Chondrocyte (in vitro differentiated cells): ENCODE measurements around the gene SELENOH. TPM values are rescaled to one million over a fixed set of nuclear protein-coding genes. Genes with fewer than 3 reads are reported as not detected.

ENCODE experiments used
- DNase-seq: peaks from one replicate; pipeline ENCODE4 v3.0.0; 2021; ENCODE audit warnings: mixed read lengths, low spot score
- H3K27ac Mint-ChIP-seq: one replicate; pipeline ENCODE4 v1.8.0; 2021; ENCODE audit warnings: mild to moderate bottlenecking, moderate library complexity, mixed read lengths; ENCODE audit not compliant: unreplicated experiment
- H3K27me3 Mint-ChIP-seq: 2 replicates; pipeline ENCODE4 v1.8.0; 2021; ENCODE audit warnings: low read depth, mixed read lengths
- H3K36me3 Mint-ChIP-seq: 2 replicates; pipeline ENCODE4 v1.8.0; 2021; ENCODE audit warnings: low read depth, mixed read lengths
- H3K4me1 Mint-ChIP-seq: 2 replicates; pipeline ENCODE4 v1.8.0; 2021; ENCODE audit warnings: low read depth, mild to moderate bottlenecking, mixed read lengths
- H3K4me3 Mint-ChIP-seq: one replicate; pipeline ENCODE4 v1.8.0; 2021; ENCODE audit warnings: mild to moderate bottlenecking, moderate library complexity, mixed read lengths; ENCODE audit not compliant: unreplicated experiment
- H3K9me3 Mint-ChIP-seq: 2 replicates; pipeline ENCODE4 v1.8.0; 2021; ENCODE audit warnings: low read depth, mixed read lengths
- long read RNA-seq: library from polyadenylated mRNA; stranded (forward); transcript quantifications from one replicate; pipeline ENCODE4 v2.0.0, GENCODE V29; 2021
- total RNA-seq: library from RNA; stranded (reverse); gene quantifications from 3 replicates; pipeline ENCODE4 v1.2.1, GENCODE V29; 2021
- TF ChIP-seq, protein P1 (sequence below): fragments of 200-600 bp; sonication (generic); IDR thresholded peaks from 2 replicates; pipeline ENCODE4 v1.5.0; 2021; ENCODE audit warnings: antibody characterized with exemption, mild to moderate bottlenecking, moderate library complexity

Gene SELENOH, protein sequence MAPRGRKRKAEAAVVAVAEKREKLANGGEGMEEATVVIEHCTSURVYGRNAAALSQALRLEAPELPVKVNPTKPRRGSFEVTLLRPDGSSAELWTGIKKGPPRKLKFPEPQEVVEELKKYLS
- 84.4 to 92.1 TPM (median 87.3 TPM) in 3 replicates for total RNA-seq
- long read RNA-seq, transcript SELENOH-204 (4 exons, 818 nt) = major isoform, 72 of 86 reads
- long read RNA-seq, partial matches to known transcripts = 2 of 86 reads
- long read RNA-seq, other reads (novel, unspliced or antisense) = 6 of 86 reads

DNA sequence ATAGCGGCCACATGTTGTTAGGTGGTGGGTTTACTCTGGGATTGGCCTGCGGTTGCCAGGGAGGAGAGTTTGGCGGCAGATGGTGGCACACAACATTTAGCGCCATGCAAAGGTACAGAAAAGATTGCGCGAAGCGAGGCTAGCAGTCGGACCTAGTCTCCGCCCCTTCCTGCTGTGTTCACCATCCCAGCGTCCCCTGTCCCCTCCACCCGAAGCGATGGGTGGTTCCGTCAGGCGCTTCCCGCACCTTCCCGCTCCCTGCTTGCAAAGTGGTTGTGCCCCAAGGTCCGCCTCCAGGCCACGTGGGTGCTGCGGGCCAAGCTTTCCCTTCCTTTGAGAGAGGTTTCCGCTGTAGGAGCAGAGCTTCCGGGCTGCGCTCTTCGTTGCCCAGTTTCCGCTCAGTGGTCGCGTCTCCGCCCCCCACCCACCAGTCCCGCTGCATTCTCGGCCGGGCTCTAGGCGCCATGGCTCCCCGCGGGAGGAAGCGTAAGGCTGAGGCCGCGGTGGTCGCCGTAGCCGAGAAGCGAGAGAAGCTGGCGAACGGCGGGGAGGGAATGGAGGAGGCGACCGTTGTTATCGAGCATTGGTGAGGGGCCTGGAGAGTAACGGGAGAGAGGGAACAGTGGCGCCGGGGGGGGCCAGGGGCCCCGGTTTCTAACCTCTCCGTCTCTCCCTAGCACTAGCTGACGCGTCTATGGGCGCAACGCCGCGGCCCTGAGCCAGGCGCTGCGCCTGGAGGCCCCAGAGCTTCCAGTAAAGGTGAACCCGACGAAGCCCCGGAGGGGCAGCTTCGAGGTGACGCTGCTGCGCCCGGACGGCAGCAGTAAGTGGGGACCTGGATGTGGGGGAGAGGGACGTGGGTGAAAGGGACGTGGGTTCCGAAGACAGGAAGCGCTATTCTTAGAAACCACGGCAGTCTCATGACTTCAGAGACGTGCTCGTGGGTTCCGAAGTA is at the start of gene SELENOH:
SELENOH (plus strand) TSS at position 360 of the 955 bp plus-strand sequence; CDS start at position 465, 105 bp downstream.
- TF ChIP-seq, protein P1, sequence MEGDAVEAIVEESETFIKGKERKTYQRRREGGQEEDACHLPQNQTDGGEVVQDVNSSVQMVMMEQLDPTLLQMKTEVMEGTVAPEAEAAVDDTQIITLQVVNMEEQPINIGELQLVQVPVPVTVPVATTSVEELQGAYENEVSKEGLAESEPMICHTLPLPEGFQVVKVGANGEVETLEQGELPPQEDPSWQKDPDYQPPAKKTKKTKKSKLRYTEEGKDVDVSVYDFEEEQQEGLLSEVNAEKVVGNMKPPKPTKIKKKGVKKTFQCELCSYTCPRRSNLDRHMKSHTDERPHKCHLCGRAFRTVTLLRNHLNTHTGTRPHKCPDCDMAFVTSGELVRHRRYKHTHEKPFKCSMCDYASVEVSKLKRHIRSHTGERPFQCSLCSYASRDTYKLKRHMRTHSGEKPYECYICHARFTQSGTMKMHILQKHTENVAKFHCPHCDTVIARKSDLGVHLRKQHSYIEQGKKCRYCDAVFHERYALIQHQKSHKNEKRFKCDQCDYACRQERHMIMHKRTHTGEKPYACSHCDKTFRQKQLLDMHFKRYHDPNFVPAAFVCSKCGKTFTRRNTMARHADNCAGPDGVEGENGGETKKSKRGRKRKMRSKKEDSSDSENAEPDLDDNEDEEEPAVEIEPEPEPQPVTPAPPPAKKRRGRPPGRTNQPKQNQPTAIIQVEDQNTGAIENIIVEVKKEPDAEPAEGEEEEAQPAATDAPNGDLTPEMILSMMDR = no peak
- Mint-ChIP-seq H3K4me3 (peak within 1 kb of the TSS; percentile 99), H3K4me1 (peaks cover 19% of the 10 kb centered on the region), H3K9me3 (no peaks in the 10 kb centered on the region), H3K27ac (peak within 1 kb of the TSS; percentile 97), H3K36me3 (peaks cover 19% of the 10 kb centered on the region), H3K27me3 (no peaks in the 10 kb centered on the region)
- peak; percentile 99 for DNase-seq

DNA sequence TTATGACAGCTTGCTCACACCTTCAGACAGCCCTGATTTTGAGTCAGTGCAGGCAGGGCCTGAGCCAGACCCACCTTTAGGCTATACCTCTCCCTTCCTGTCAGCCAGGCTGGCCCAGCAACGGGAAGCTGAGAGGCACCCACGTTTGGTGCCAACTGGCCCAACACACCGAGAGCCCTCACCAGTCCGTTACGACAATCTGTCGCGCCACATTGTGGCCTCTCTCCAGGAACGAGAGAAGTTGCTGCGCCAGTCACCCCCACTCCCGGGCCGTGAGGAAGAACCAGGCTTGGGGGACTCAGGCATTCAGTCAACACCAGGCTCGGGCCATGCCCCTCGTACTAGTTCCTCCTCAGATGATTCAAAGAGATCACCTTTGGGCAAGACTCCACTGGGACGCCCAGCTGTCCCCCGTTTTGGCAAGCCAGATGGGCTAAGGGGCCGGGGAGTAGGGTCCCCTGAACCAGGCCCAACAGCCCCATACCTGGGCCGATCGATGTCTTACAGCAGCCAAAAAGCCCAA is 42.4 kb upstream of the SELENOH start:
- Mint-ChIP-seq H3K4me1 (no peaks in the 10 kb centered on the region), H3K27me3 (no peaks in the 10 kb centered on the region), H3K27ac (no peak overlapping the region), H3K4me3 (no peak overlapping the region), H3K36me3 (peaks cover 35% of the 10 kb centered on the region), H3K9me3 (no peaks in the 10 kb centered on the region)
- no peak for DNase-seq
- TF ChIP-seq, protein P1 = no peak

DNA sequence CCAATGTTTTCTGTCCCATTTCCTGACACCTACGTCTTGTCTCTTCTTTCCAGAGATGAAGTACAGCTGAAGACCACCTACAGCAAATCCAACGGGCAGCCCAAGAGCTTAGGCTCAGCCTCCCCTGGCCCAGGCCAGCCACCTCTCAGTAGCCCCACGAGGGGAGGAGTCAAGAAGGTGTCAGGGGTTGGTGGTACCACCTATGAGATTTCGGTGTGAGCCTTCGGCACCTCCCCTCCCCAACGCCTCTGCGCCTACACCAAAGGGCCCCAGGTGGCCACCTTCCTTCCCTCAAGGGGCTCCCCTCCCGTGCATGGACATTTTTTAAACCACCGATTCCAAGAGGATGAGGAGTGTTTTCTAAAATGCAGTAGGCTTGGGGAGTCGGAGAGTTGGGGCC is 41.5 kb upstream of the SELENOH start:
- peaks cover 40% of the 10 kb centered on the region for H3K36me3 Mint-ChIP-seq
- H3K4me1 Mint-ChIP-seq = no peaks in the 10 kb centered on the region
- H3K27me3 Mint-ChIP-seq = no peaks in the 10 kb centered on the region
- no peak overlapping the region for H3K27ac Mint-ChIP-seq
- TF ChIP-seq, protein P1 = no peak
- H3K4me3 Mint-ChIP-seq = no peak overlapping the region
- DNase-seq = no peak
- no peaks in the 10 kb centered on the region for H3K9me3 Mint-ChIP-seq

DNA sequence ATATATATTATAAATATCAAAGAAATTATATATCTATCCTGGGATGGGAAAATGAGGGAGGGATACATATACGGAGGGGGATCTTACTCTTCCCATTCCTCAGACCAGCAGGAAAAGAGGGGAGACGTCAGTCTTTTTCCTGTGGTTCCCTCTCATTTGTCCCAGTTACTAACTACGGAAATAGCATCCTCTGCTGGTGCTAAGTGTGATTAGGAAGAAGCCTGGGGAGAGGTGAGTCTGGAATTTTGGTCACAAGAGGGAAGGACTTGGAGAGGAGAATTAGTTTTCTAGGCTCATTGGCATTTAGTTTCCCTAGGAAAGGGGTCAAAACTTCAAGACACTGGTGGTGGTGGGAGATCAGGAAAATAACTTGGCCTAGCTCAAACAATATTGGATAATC is 40.9 kb upstream of the SELENOH start:
- Mint-ChIP-seq H3K4me1 (no peaks in the 10 kb centered on the region), H3K4me3 (no peak overlapping the region), H3K36me3 (peaks cover 40% of the 10 kb centered on the region), H3K9me3 (no peaks in the 10 kb centered on the region), H3K27ac (no peak overlapping the region), H3K27me3 (no peaks in the 10 kb centered on the region)
- TF ChIP-seq, protein P1 = no peak
- DNase-seq = no peak

DNA sequence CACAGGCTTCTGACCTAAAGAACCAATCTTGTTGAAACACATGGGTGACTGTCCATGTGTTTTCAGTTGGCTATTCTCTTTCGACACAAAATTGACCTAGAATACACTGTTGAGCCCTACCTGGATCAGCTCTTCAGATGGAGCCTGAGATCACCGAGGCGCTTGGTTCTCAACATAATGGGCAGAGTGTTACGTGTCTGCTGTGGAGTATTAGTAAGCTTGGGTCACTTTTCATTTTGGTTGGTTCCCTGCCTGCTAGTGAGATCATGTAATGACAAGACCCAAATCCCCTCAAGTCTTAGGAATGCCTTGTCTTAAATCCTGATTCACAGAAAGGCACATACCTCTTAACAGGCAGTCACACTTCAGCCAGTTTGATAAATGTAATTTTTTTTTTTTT is 38.0 kb upstream of the SELENOH start:
- Mint-ChIP-seq H3K4me1 (peaks cover 4% of the 10 kb centered on the region), H3K9me3 (no peaks in the 10 kb centered on the region), H3K4me3 (no peak overlapping the region), H3K36me3 (peaks cover 30% of the 10 kb centered on the region), H3K27ac (no peak overlapping the region), H3K27me3 (no peaks in the 10 kb centered on the region)
- no peak for DNase-seq
- TF ChIP-seq, protein P1 = no peak
